GM21825 (cell line): ENCODE measurements around the gene OSBPL2.

Experiments
- ATAC-seq: cut with Tn5 transposase; IDR thresholded peaks from one replicate; pipeline ENCODE4 v1.9.1; 2021; ENCODE audit warnings: mild to moderate bottlenecking, moderate library complexity; ENCODE audit not compliant: unreplicated experiment

Gene OSBPL2

GRCh38 chr20:62205618-62206387 is 32.5 kb upstream of the OSBPL2 start:
- no peak for ATAC-seq

GRCh38 chr20:62206388-62206775 is 31.9 kb upstream of the OSBPL2 start:
- ATAC-seq = no peak

- no peak for ATAC-seq
Observed at GRCh38 chr20:62208061-62208794, 30.1 kb upstream of the OSBPL2 start.

- no peak for ATAC-seq
Observed at GRCh38 chr20:62208795-62209755, 29.2 kb upstream of the OSBPL2 start.

GRCh38 chr20:62209850-62210495 is 28.3 kb upstream of the OSBPL2 start:
- no peak for ATAC-seq

GRCh38 chr20:62210496-62210855 is 27.8 kb upstream of the OSBPL2 start:
- ATAC-seq = no peak

GRCh38 chr20:62211216-62211615 is 27.1 kb upstream of the OSBPL2 start:
- no peak for ATAC-seq

- ATAC-seq = no peak
Observed at GRCh38 chr20:62211769-62212288, 26.5 kb upstream of the OSBPL2 start.

GRCh38 chr20:62212299-62212698 is 26.0 kb upstream of the OSBPL2 start:
- ATAC-seq = no peak

- ATAC-seq = no peak
Observed at GRCh38 chr20:62214067-62214466, 24.3 kb upstream of the OSBPL2 start.

- ATAC-seq = no peak
Observed at GRCh38 chr20:62215020-62215990, 23.0 kb upstream of the OSBPL2 start.

GRCh38 chr20:62215991-62216635 is 22.2 kb upstream of the OSBPL2 start:
- no peak for ATAC-seq

- ATAC-seq = no peak
Observed at GRCh38 chr20:62216636-62217566, 21.4 kb upstream of the OSBPL2 start.

GRCh38 chr20:62217913-62218773 is 20.2 kb upstream of the OSBPL2 start:
- no peak for ATAC-seq

- no peak for ATAC-seq
Observed at GRCh38 chr20:62219101-62219991, 19.0 kb upstream of the OSBPL2 start.
